ENCODE results near the gene P4HA3. TPM values are rescaled to one million over a fixed set of nuclear protein-coding genes. Genes with fewer than 3 reads are reported as not detected.
A peak's percentile ranks its signal among the peaks of the same experiment; 100 is the strongest.

The P4HA3 gene
- total RNA-seq, 1 donor from 2014 or later = 0.41 TPM

- DNase-seq (ENCODE audit: low spot score in 2 of 2) (no peak), FAIRE-seq (no peak)
These were observed 42.2 kb downstream of the P4HA3 start for GRCh38 chr11:74269161-74269811.

- DNase-seq (ENCODE audit: low spot score in 2 of 2) = no peak
- no peak for FAIRE-seq
These were observed 43.0 kb downstream of the P4HA3 start for GRCh38 chr11:74268456-74268855.

DNA sequence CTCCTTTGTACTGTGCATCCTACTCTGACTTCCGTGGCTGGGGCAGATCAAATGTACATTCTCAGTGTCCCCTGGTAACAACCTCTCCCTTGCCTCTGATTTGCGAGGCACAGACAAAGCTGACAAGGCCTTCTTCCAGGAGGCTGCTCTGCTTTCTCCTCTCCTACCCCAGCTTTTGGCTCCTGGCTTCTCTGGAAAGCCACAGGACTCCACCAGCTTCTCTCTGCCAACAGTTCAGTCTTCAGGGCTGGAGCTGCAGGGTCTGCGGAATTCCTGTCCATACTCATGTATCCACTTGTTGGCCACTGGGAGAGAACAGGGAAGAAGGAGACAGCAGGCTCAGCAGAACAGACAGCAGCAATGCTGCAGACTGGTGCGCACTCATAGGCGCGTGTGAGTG lies 44.4 kb downstream of the P4HA3 start:
- DNase-seq (ENCODE audit: low spot score in 2 of 2) = no peak
- no peak for FAIRE-seq

- no peak for DNase-seq (ENCODE audit: low spot score in 2 of 2)
- FAIRE-seq = no peak
These were observed 46.2 kb downstream of the P4HA3 start for GRCh38 chr11:74265256-74265655.

- FAIRE-seq (no peak), DNase-seq (ENCODE audit: low spot score in 2 of 2) (no peak)
These were observed 48.7 kb downstream of the P4HA3 start for GRCh38 chr11:74262725-74263124.

DNA sequence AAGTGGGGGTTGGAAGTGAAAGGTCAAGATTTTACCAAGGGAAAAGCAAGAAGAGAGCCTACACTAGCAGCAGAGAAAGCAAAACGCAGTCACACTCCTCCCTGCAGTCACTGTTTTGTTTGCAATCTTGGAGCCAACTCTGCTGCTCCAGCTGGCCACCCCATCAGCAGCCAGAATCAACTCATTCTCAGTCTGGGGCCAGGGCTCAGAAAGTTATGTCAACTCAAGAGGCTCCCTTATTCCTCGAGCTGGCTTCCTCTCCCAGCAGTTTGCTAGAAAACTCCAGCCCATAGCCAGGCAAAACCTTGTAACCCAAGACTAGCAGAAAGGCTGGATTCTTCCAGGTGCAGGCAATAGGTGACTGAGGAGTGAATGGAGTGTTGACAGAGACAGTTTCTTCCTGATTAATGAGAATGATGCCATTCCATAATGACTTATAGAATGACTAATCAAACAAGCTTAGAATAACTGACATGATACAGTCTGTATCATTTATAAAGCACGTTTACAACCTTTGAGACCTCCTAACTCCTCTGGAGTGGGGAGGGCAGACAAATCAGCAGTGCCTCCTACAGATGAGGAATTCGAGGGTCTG lies 53.4 kb downstream of the P4HA3 start:
- no peak for FAIRE-seq
- DNase-seq (ENCODE audit: low spot score in 2 of 2) = peak in 1 of 2 donors; percentile 7

DNA sequence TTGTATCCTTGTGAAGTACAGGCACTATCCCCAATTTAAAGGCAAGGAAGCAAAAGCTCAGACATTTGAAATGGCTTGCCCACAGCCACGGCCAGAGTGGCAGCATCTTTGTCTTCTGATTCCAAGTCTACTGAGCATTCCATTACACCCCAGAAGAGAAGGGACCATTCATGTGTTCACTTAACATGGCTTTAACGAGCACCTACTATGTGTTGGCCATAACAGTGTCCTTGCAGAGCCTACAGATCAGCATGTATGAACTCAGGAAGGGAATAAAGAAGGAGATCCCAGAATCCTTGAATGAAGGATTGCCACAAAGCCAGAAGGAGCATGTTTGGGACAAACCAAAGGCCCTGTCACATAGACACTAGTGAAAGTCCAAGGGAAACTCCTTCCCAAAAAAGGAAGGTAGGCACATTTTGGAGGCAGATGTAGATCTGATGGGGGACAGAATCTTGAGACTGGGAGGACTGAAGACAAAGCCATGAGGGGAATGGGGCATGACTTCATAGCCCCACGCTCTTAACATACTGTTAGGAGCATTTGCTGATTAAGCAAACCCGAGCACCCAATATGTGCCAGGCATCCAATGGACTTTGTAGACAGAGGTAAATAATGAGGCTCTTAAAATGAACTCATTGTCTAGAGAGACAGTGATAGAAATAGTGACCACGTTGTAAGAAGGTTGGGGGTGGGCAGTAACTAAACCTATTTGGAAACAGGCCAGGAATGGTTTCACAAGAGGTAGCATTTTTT lies 54.9 kb downstream of the P4HA3 start:
- no peak for DNase-seq (ENCODE audit: low spot score in 2 of 2)
- FAIRE-seq = no peak

GRCh38 chr11:74255741-74256375 lies 55.6 kb downstream of the P4HA3 start:
- FAIRE-seq (no peak), DNase-seq (ENCODE audit: low spot score in 2 of 2) (peak; percentile 35 to 74)

DNA sequence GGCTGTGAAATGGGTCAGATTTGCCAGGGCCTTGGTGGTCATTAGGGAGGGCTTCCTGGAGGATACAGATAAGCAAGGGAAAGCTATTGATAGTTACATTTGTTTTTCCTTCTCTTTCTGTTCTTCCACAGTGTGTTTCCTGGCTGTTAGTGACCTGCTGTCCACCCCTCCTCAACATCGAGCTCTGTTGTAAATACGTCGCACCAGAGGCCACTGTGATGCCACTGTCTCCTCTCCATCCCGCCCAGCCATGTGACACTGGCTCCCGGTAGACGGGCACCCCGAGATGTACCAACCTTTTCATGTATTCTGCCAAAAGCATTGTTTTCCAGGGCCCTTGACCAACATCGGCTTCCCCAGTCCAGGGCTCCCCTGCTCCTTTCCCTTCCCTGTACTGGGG lies 58.1 kb downstream of the P4HA3 start:
- DNase-seq (ENCODE audit: low spot score in 2 of 2) (no peak), FAIRE-seq (no peak)

DNA sequence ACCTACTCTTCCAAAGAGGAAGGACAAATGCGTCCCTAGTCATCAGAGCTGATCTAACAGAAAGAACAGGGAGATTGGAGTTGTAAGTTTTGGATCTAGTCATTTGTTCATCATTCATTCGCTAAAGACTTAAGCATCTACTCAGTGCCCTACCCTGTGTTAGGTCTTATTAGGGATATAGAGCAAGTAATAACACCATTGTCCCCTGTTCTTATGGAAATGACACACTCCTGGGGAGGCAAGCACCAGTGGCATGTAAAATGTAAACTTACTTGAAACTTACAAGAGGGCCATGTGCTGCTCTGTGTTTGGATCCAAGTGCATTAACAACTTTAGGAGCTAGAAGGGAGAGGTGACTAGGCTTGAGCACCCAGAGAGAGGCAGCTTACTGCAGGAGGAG lies 61.9 kb downstream of the P4HA3 start:
- no peak for DNase-seq (ENCODE audit: low spot score in 2 of 2)
- FAIRE-seq = no peak

GRCh38 chr11:74248469-74248868 lies 63.0 kb downstream of the P4HA3 start:
- DNase-seq (ENCODE audit: low spot score in 2 of 2) (no peak), FAIRE-seq (no peak)

DNA sequence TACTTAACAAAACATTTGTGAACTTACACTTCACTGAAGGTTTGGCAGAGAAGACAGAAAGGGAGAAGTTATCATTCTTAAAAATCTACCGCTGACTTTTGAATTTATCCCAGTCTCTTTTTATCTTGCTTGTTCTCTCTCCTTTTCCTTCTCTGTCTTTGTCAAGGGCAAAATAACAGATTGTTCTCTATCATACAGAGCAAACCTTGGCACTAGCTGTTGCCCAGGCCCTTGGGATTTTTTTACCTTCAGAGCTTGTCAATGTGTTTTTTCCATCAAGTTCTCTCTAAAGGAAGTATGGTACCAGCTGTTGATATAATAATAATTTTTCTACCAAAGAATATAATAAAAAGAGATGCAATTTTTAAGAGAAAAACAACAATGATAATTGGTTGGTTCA lies 73.2 kb downstream of the P4HA3 start:
- no peak for DNase-seq (ENCODE audit: low spot score in 2 of 2)
- FAIRE-seq = no peak

GRCh38 chr11:74237541-74237940 lies 73.9 kb downstream of the P4HA3 start:
- DNase-seq (ENCODE audit: low spot score in 2 of 2) = no peak
- no peak for FAIRE-seq

- FAIRE-seq = no peak
- DNase-seq (ENCODE audit: low spot score in 2 of 2) = no peak
These were observed 76.3 kb downstream of the P4HA3 start for GRCh38 chr11:74235121-74235520.

DNA sequence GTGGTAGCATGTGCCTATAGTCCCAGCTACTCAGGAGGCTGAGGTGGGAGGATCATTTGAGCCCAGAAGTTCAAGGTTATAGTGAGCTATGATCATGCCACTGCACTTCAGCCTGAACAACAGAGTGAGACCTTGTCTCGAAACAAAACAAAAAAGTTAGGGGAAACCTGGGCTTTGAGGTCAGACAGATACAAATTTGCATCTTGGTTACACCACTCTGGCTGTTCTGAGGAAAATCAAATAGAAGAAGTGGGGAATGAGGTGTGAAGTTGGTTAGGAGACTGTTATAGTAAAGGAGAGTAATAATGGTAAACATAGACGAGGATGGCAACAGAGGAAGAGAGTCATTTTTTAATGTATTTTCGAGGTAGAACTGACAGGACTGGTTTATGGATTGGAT lies 77.8 kb downstream of the P4HA3 start:
- no peak for DNase-seq (ENCODE audit: low spot score in 2 of 2)
- no peak for FAIRE-seq

- FAIRE-seq = no peak
- no peak for DNase-seq (ENCODE audit: low spot score in 2 of 2)
These were observed 79.0 kb downstream of the P4HA3 start for GRCh38 chr11:74232311-74232950.

DNA sequence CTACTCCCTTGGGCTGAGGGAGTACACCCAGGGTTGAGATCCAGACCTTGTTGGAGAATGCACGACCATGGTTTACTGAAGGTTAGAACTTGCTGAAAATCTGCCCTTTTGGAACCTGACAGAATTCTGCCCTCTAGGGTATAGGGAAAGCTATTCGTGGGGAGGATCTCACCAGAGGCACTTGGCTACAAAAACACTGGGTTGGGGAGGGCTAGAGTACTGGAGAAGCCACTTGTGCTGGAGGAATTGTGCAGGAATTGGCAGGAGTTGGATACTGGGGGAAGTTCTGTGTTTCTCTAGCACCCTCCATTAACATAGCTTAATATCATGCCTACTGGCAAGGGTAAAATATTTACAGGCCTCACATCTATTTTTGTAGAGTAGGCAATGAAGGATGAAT lies 84.5 kb downstream of the P4HA3 start:
- DNase-seq (ENCODE audit: low spot score in 2 of 2) (no peak), FAIRE-seq (no peak)

- no peak for DNase-seq (ENCODE audit: low spot score in 2 of 2)
- FAIRE-seq = no peak
These were observed 85.9 kb downstream of the P4HA3 start for GRCh38 chr11:74225565-74225964.

GRCh38 chr11:74221816-74222215 lies 89.6 kb downstream of the P4HA3 start:
- DNase-seq (ENCODE audit: low spot score in 2 of 2) (no peak), FAIRE-seq (no peak)

DNA sequence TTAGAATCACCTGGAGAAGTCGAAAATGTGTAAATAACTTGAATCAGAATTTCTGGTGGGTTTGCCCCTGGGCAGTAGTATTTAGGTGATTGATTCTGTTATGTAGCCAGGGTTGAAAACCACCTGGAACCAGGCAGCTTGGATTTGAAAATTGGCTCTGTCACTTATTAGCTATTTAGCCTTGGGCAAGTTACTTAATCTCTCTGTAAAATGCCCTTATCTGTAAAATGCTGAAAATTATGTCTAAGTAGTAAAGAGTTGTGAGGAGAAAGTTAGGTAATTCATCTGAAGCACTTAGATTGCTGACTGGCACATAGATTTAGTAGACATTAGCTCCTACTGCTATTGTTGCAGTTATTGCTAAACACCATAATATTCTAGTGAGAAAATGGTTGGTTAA lies 91.1 kb downstream of the P4HA3 start:
- DNase-seq (ENCODE audit: low spot score in 2 of 2) (no peak), FAIRE-seq (no peak)

Measured in frontal cortex (tissue), 4 donors.